Lung microvascular endothelial cell (primary cell): ENCODE measurements around the gene EPHA10. TPM values are rescaled to one million over a fixed set of nuclear protein-coding genes. Genes with fewer than 3 reads are reported as not detected.

ENCODE experiments used
- DNase-seq, 2 donors: peaks; one replicate each; pipeline versions ENCODE4 v3.0.0 to v3.0.0-alpha.2; 2010; ENCODE audit warnings: low read depth in 2 of 2
- total RNA-seq: library from RNA; depleted of rRNA; stranded (reverse); fragments of >200 nt; gene quantifications from 2 replicates; pipeline ENCODE4 v1.2.1, GENCODE V29; 2014

EPHA10 gene
- total RNA-seq, 1 donor from 2014 or later = not detected

DNA sequence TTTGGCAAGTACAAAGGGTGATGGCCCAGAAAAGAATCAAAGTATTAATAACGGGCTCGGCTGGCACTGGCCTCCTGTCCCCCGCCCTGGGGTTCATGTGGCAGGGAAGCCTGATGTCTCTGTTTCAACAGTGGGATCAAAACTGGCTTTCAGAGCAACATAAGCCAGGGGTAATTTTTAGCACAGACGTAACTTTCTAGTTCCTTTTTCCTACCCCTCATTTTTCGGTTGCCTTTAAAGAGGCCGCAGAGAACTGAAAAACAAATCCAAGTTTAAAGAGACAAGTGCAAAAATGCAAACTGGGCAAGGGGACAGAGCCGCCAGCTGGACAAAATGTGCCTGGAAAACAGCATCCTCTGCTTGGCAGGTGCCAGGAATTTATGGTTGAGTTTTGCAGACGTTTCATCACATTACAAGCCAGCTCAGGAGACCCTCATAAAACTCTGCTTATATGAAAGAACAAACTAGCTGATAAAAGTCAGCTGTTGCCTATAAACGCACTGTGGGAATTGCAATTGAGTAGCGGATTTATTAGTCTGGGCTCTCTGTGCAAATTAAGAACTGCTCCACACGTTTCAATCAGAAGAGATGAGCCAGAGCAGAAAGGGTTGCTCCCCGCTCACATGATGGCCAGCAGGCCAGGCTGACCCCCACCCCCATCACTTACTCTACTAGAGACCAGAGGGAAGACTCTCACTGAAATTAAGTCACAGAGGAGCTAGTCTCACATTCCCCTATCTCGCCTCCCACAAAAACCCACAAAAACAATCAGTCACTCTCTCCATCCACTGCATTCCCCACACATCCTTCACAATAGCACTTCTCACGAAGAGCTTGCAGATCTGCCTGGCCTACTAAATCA is 88.4 kb downstream of the EPHA10 start:
- DNase-seq = no peak

DNA sequence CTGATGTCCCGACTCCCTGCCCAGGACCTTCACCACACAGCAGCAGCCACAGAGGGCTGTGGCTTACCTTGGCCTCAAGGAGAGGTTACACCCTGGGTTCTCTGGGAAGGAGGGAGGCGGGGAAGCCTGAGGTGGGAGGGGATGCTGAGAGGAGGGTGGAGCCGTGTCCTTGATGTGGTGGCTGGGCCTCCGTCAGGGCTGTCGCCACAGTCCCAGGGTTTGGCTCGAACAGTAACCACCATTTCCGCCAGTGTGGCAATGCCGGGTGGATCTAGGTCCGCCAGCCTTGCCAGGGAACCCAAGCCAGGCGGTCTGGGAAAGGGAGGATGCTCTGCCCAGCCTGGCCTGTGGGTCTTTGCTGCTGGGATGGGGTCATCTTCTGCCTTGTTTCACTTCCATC is 91.0 kb downstream of the EPHA10 start:
- no peak for DNase-seq

DNA sequence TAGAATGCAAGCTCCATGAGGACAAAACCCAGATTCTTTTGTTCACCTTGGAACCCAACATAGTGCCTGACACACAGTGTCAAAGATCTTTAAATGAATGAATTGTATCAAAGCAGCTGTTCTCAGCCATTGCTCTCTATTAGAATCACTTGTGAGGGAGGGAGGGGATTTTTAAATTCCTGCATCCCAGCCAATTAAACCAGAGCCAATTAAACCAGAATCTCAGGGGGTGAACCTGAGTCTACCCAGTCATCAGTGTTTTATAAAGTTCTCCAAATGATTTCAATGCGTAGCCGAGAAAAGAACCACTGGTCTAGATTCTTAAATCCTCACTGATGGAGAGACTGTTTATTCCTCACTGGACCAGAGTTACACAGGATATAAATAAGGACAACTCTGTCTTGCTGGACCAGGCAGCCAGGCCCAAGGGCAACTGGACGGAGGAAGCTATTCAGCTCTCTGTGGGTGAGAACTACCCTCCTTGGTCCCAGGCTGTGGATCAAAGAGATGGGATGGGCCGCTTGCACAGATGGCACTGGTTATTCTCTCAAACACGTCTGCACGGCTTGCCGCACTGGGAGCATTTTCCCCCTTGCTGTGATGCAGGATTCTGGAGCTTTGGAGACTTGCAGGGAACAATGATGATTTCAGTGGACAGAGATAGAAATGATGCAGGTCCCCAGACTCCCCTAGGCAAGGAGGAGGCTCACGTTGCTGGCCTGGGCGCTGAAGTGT is 92.6 kb downstream of the EPHA10 start:
- DNase-seq = no peak

DNA sequence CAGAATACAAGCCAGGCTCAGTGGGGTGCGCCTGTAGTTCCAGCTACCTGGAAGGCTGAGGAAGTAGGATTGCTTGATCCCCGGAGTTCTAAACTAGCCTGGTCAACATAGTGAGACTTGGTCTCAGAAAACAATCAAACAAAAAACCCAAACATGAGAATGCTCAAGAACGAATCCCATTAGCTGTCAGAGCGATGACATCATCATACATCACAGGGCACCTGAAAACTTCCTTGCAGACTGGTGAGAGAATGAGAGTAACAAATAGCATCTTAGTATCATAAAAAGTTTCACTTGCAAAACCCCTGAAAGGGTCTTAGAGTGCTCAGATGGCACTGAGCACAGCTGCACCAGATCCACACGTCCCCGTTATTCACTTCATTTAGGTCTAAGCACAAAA is 93.7 kb downstream of the EPHA10 start:
- DNase-seq = no peak

DNA sequence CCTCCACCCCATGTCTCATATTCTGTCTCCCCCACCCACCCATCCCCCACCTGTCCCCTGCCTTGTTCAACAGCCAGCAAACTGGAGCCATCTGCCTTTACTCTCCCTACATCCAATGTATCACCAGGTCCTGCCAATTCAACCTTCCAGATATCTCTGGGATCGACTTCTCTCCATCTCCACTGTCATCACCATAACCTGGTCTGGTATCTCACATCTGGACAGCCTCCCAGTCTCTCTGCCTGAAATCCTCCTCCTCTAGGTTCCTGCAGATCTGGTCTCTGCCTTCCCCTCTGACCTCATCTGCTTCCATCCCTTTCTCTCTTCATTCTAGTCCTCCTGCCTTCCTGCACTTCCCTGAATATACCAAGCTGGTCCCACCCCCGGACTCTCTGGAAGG is 94.8 kb downstream of the EPHA10 start:
- DNase-seq = no peak

DNA sequence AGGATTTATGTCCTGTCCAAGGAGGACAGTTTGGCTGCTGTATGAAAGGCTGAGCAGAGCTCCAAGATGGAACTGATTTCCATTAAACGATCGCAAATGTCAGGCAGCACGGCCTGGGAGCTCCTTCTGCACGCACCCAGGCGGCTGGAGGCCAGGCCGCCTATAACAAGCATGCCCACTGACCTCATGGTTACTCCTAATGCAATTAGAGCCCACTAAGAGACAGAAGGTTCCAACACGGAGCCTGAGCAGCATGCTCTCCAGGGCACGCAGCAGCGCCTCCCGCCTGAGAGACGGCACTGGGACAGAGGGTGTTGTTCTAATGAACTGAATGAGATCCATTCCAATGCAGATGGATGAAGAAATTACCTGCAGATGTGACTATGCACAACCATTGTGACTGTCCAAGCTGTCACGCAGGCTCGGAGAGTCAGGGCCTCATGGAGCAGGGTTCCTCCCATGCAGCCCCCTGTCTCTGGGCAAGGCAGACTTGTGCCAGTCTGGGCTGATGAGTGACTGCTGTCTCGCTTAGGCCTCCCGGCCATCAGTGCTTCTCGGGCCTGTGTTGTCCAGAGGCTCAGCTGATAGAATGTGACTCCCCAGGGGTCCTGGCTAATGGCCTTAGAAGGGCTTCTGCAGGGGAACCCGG is 97.8 kb downstream of the EPHA10 start:
- DNase-seq = no peak

DNA sequence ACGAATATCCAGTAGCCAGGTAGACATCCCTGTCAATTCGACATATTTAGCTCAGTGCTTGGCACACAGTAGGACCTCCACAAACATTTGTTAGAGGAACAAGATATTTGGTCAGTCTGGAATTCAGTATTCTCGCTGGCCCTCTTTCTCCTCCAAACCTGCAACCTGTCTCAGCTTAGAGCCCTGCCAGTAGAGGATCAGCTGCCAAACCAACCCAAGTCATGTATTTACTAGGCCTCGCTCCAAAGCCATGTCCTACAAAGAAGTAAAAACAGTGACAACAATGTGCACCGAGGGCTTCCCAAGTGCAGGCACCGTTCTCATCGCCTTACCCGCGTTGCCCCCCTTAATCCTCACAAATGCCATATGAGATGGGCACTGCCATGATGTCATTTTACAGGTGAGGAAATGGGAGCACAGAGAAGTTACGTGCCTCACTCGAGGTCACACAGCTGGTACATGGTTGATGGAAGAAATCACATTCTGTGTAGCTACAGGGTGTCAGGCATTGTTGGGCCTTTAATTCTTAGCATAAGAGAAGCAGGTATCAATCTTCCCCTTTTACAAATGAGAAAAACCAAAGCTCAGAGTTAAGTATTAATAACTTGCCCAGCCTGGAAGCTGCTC is 98.6 kb downstream of the EPHA10 start:
- DNase-seq = no peak

Other genes starting within 250 kb of the EPHA10 start
- gene SNIP1, start 210.8 kb downstream of the EPHA10 start, total RNA-seq = 8.5 and 14.3 TPM in 2 replicates
- gene DNALI1, start 208.2 kb downstream of the EPHA10 start, total RNA-seq = 0.20 and 0.22 TPM in 2 replicates
- gene GNL2, start 169.2 kb downstream of the EPHA10 start, total RNA-seq = 37.3 and 47.4 TPM in 2 replicates
- not detected in 2 replicates for gene RSPO1, start 130.2 kb downstream of the EPHA10 start, total RNA-seq
- gene CDCA8, start 72.6 kb downstream of the EPHA10 start, total RNA-seq = 1.4 and 5.7 TPM in 2 replicates
- 0.65 and 1.6 TPM in 2 replicates for gene MANEAL, start 28.7 kb upstream of the EPHA10 start, total RNA-seq
- gene C1orf122, start 42.7 kb upstream of the EPHA10 start, total RNA-seq = 14.4 and 21.2 TPM in 2 replicates
- 12.2 and 22.4 TPM in 2 replicates for gene YRDC, start 43.1 kb upstream of the EPHA10 start, total RNA-seq
- gene MTF1, start 94.5 kb upstream of the EPHA10 start, total RNA-seq = 1.3 and 2.0 TPM in 2 replicates
- 13.9 and 20.6 TPM in 2 replicates for gene INPP5B, start 181.9 kb upstream of the EPHA10 start, total RNA-seq
- gene SF3A3, start 224.9 kb upstream of the EPHA10 start, total RNA-seq = 48.8 and 59.9 TPM in 2 replicates
- 7.7 and 12.4 TPM in 2 replicates for gene FHL3, start 240.4 kb upstream of the EPHA10 start, total RNA-seq
- 26.4 and 26.6 TPM in 2 replicates for gene UTP11, start 247.6 kb upstream of the EPHA10 start, total RNA-seq